A204.1 (cell line): ENCODE data around the gene IL25.
A peak's percentile ranks its signal among the peaks of the same experiment; 100 is the strongest.
"Not testable (repeated sequence)": the region's sequence is repeated elsewhere in the genome, so short reads cannot be mapped to it uniquely, and the experiment has no call there.

Experiments used
- FAIRE-seq: peaks from 2 replicates; lab custom pipeline; 2012; peaks lifted over from hg19 to GRCh38; lab: Jason Lieb, UNC

IL25 gene

GRCh38 chr14:23372509-23372908 lies at the start of gene IL25:
IL25 (plus strand) TSS chr14:23372809.
- no peak for FAIRE-seq

- FAIRE-seq, result no peak
These were observed 48.7 kb upstream of the IL25 start for GRCh38 chr14:23323838-23324454.

GRCh38 chr14:23324455-23324846 lies 48.2 kb upstream of the IL25 start:
- FAIRE-seq, result no peak

GRCh38 chr14:23324993-23325392 lies 47.6 kb upstream of the IL25 start:
- FAIRE-seq, result no peak

- not testable (repeated sequence) for FAIRE-seq
These were observed 46.9 kb upstream of the IL25 start for GRCh38 chr14:23325746-23326145.

GRCh38 chr14:23326491-23327332 lies 45.9 kb upstream of the IL25 start:
- no peak for FAIRE-seq

GRCh38 chr14:23327947-23328744 lies 44.5 kb upstream of the IL25 start:
- peak; percentile 68 for FAIRE-seq

GRCh38 chr14:23335623-23336022 lies 37.0 kb upstream of the IL25 start:
- no peak for FAIRE-seq

GRCh38 chr14:23339506-23340268 lies 32.9 kb upstream of the IL25 start:
- FAIRE-seq, result no peak

GRCh38 chr14:23344481-23344880 lies 28.1 kb upstream of the IL25 start:
- no peak for FAIRE-seq

- no peak for FAIRE-seq
These were observed 26.5 kb upstream of the IL25 start for GRCh38 chr14:23345987-23346692.

- no peak for FAIRE-seq
These were observed 25.8 kb upstream of the IL25 start for GRCh38 chr14:23346693-23347405.

- FAIRE-seq, result no peak
These were observed 25.0 kb upstream of the IL25 start for GRCh38 chr14:23347406-23348296.

- FAIRE-seq, result no peak
These were observed 24.3 kb upstream of the IL25 start for GRCh38 chr14:23348297-23348655.

GRCh38 chr14:23349156-23349845 lies 23.3 kb upstream of the IL25 start:
- FAIRE-seq, result no peak

- no peak for FAIRE-seq
These were observed 20.7 kb upstream of the IL25 start for GRCh38 chr14:23351681-23352505.

- FAIRE-seq, result no peak
These were observed 19.8 kb upstream of the IL25 start, which contains the start of gene SLC22A17 for GRCh38 chr14:23352506-23353432. SLC22A17 (minus strand) TSS chr14:23352887.
